ACC112 (cell line): ENCODE results near the gene SLC16A2.
"Not testable (repeated sequence)": the region's sequence is repeated elsewhere in the genome, so short reads cannot be mapped to it uniquely, and the experiment has no call there.

Experiments used
- H2AFZ ChIP-seq: fragments of 200-600 bp; sonication (generic); one replicate; pipeline ENCODE4 v1.6.0; 2017; ENCODE audit warnings: antibody characterized with exemption, low read length; ENCODE audit not compliant: unreplicated experiment
- H3K27ac ChIP-seq: fragments of 200-600 bp; sonication (generic); 2 replicates; pipeline ENCODE4 v1.5.1; 2014; ENCODE audit warnings: low read depth, mild to moderate bottlenecking, antibody characterized with exemption, low read length, moderate library complexity
- H3K27me3 ChIP-seq: fragments of 200-600 bp; sonication (generic); 2 replicates; pipeline ENCODE4 v1.6.1; 2014; ENCODE audit warnings: mild to moderate bottlenecking, antibody characterized with exemption, low read length, moderate library complexity, mixed read lengths; ENCODE audit not compliant: insufficient read depth
- H3K36me3 ChIP-seq: fragments of 200-600 bp; sonication (generic); 2 replicates; pipeline ENCODE4 v1.6.1; 2016; ENCODE audit warnings: mild to moderate bottlenecking, antibody characterized with exemption, low read length, moderate library complexity, mixed read lengths; ENCODE audit not compliant: insufficient read depth
- H3K4me1 ChIP-seq: fragments of 200-600 bp; sonication (generic); one replicate; pipeline ENCODE4 v1.6.1; 2016; ENCODE audit warnings: low read length, mixed read lengths; ENCODE audit not compliant: insufficient read depth, unreplicated experiment, control insufficient read depth
- H3K4me3 ChIP-seq: fragments of 200-600 bp; sonication (generic); 2 replicates; pipeline ENCODE4 v1.5.1; 2014; ENCODE audit warnings: mild to moderate bottlenecking, low read depth, low read length
- H3K79me2 ChIP-seq: fragments of 200-600 bp; sonication (generic); one replicate; pipeline ENCODE4 v1.6.0; 2016; ENCODE audit warnings: low read length; ENCODE audit not compliant: control insufficient read depth, unreplicated experiment, insufficient read depth

The SLC16A2 gene

DNA sequence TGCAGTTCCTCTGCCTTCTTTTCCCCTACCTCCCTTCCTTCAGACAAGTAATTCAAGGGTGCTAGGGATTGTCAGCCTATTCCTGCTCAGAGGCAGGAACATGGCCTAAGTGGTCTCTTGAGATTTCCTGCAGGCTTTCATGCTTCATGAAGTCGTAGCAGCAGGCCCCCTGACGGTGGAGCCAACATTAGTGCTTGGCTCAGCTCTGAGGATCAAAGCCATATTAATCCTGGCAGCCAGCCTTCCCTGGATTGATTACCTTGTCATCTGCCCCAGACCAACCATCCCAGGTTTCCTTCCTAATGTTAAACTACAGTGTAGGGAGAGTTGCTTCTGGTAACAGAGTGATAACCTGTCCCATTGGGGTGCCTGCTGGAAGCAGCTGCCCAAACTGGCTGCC, 84.1 kb downstream of the SLC16A2 start:
- no peak overlapping the region for H3K27ac ChIP-seq
- no peaks in the 10 kb centered on the region for H3K36me3 ChIP-seq
- H3K79me2 ChIP-seq, result no peaks in the 10 kb centered on the region
- no peaks in the 10 kb centered on the region for H3K4me1 ChIP-seq
- H3K4me3 ChIP-seq, result no peak overlapping the region
- no peaks in the 10 kb centered on the region for H3K27me3 ChIP-seq
- H2AFZ ChIP-seq, result no peak overlapping the region

DNA sequence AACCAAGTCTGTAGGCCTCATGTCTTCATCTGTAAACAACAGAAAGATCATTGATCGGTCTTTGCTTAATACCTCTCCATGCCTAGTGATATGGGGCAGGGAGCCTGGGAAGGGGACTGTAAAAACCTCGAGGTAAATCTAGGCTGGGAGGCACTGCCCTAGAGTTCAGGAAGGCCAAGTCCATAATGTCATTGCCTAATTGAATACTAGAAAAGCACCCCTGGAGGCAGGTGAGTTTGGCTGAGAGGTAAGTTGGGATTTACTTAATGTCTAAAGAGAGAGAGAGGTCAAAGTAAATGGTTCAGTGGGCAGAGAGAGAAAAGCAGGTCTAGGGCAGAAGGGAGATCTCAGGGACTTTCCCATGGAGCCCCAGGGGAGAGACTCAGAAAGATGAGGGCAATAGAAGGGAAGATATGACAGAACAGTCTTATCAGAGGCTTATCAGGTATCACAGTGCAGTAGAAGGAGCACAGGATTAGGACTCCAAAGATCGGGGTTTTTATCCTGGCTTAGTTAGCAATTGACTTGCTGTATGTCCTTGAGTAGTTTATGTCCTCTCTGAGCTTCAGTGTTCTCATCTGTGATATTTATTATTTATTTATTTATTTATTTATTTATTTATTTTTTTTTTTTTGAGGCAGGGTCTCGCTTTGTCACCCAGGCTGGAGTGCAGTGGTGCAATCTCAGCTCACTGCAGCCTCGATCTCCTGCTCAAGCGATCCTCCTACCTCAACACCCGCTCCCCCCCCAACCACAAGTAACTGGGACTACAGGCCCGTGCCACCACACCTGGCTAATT, 85.2 kb downstream of the SLC16A2 start:
- H3K4me1 ChIP-seq, result no peaks in the 10 kb centered on the region
- H3K36me3 ChIP-seq, result no peaks in the 10 kb centered on the region
- H3K27me3 ChIP-seq, result no peaks in the 10 kb centered on the region
- no peak overlapping the region for H2AFZ ChIP-seq
- no peak overlapping the region for H3K4me3 ChIP-seq
- H3K79me2 ChIP-seq, result no peaks in the 10 kb centered on the region
- H3K27ac ChIP-seq, result no peak overlapping the region

- no peak overlapping the region for H3K27ac ChIP-seq
- no peaks in the 10 kb centered on the region for H3K36me3 ChIP-seq
- no peak overlapping the region for H2AFZ ChIP-seq
- H3K4me3 ChIP-seq, result no peak overlapping the region
- H3K79me2 ChIP-seq, result no peaks in the 10 kb centered on the region
- H3K4me1 ChIP-seq, result no peaks in the 10 kb centered on the region
- no peaks in the 10 kb centered on the region for H3K27me3 ChIP-seq
Measured at GRCh38 chrX:74507191-74507590, 85.9 kb downstream of the SLC16A2 start.

- Histone ChIP-seq H3K4me3 (no peak overlapping the region), H2AFZ (no peak overlapping the region), H3K27me3 (no peaks in the 10 kb centered on the region), H3K4me1 (no peaks in the 10 kb centered on the region), H3K79me2 (no peaks in the 10 kb centered on the region), H3K27ac (no peak overlapping the region), H3K36me3 (no peaks in the 10 kb centered on the region)
Measured at GRCh38 chrX:74509989-74510388, 88.7 kb downstream of the SLC16A2 start.

DNA sequence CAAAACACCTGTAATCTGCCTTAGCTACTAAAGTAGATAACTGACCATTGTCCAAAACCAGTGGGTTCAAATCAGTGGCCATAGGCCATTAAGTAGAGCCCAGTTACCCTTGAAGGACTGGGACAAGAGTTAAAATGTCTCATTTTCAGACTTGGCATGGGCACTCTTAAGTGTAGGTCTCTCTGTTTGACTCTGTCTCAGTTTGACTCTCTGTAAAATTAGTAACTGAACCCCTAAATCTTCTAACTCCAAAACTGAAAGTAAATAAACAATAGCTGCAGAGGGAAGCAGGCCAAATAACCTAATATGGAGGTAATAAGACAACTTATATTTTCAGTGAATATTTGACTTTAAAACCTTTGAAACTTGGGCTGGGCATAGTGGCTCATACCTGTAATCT, 89.1 kb downstream of the SLC16A2 start:
- Histone ChIP-seq H3K4me3 (no peak overlapping the region), H3K4me1 (no peaks in the 10 kb centered on the region), H3K79me2 (no peaks in the 10 kb centered on the region), H3K27me3 (no peaks in the 10 kb centered on the region), H3K36me3 (no peaks in the 10 kb centered on the region), H2AFZ (no peak overlapping the region), H3K27ac (no peak overlapping the region)

GRCh38 chrX:74511704-74512103, 90.4 kb downstream of the SLC16A2 start:
- Histone ChIP-seq H3K27ac (no peak overlapping the region), H3K27me3 (no peaks in the 10 kb centered on the region), H3K36me3 (no peaks in the 10 kb centered on the region), H3K4me3 (no peak overlapping the region), H3K79me2 (no peaks in the 10 kb centered on the region), H2AFZ (no peak overlapping the region), H3K4me1 (no peaks in the 10 kb centered on the region)

GRCh38 chrX:74514384-74514783, 93.1 kb downstream of the SLC16A2 start:
- Histone ChIP-seq H3K79me2 (no peaks in the 10 kb centered on the region), H3K4me3 (no peak overlapping the region), H3K4me1 (no peaks in the 10 kb centered on the region), H3K27ac (no peak overlapping the region), H3K36me3 (no peaks in the 10 kb centered on the region), H2AFZ (no peak overlapping the region), H3K27me3 (no peaks in the 10 kb centered on the region)

- H3K79me2 ChIP-seq, result no peaks in the 10 kb centered on the region
- no peak overlapping the region for H2AFZ ChIP-seq
- no peaks in the 10 kb centered on the region for H3K27me3 ChIP-seq
- H3K4me3 ChIP-seq, result no peak overlapping the region
- no peaks in the 10 kb centered on the region for H3K4me1 ChIP-seq
- no peak overlapping the region for H3K27ac ChIP-seq
- H3K36me3 ChIP-seq, result no peaks in the 10 kb centered on the region
Measured at GRCh38 chrX:74515356-74515755, 94.1 kb downstream of the SLC16A2 start.

DNA sequence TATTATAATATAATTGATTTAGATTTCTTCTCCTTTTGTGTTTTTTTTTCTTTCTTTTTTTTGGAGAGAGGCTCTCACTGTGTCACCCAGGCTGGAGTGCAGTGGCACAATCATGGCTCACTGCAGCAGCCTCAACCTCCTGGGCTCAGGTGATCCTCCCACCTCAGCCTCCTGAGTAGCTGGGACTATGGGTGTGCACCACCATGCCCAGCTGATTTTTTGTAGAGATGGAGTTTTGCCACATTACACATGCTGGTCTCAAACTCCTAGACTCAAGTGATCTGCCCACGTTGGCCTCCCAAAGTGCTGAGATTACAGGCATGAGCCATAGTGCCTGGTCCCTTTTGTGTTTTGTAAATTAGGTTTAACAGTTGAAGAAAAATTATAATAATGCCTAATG, 94.7 kb downstream of the SLC16A2 start:
- H3K27me3 ChIP-seq, result not testable (repeated sequence)

DNA sequence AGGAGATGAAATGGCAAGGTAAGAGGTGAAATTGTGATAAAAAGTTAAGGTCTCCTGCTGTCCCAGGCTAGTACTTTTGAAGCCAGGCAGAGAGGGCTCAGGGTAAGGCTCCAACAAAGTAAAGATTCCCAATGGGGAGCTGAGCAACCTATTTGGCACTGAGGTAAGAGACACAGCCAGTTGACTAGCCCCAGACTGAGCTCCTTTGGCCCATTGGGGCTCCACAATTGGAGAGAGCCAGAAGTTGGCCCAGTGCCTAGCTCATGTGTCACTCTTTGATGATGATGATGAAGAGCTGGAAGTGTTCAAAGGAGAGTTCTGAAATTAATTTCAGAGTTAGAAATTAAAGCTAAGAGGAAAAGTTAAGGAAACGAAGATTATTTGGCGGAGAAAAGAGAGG, 98.6 kb downstream of the SLC16A2 start:
- peaks cover 13% of the 10 kb centered on the region for H3K4me1 ChIP-seq
- no peaks in the 10 kb centered on the region for H3K27me3 ChIP-seq
- H3K4me3 ChIP-seq, result no peak overlapping the region
- H3K79me2 ChIP-seq, result no peaks in the 10 kb centered on the region
- no peak overlapping the region for H3K27ac ChIP-seq
- no peak overlapping the region for H2AFZ ChIP-seq
- no peaks in the 10 kb centered on the region for H3K36me3 ChIP-seq

More for the DNA sequence above, 94.7 kb downstream of the SLC16A2 start:
- H3K4me3 ChIP-seq, H3K36me3 ChIP-seq, H3K4me1 ChIP-seq, H3K79me2 ChIP-seq, H3K27ac ChIP-seq, H2AFZ ChIP-seq: not testable (repeated sequence)

- Histone ChIP-seq H3K4me3 (no peak overlapping the region), H3K27ac (no peak overlapping the region), H3K79me2 (no peaks in the 10 kb centered on the region), H2AFZ (no peak overlapping the region), H3K4me1 (peaks cover 13% of the 10 kb centered on the region), H3K36me3 (no peaks in the 10 kb centered on the region), H3K27me3 (no peaks in the 10 kb centered on the region)
Measured at GRCh38 chrX:74520291-74520690, 99.0 kb downstream of the SLC16A2 start.
